WTC11 (cell line): Measurements from ENCODE around the gene FGF5.

Experiments
- ATF2 ChIP-seq: sonication (generic); formaldehyde crosslinking; IDR thresholded peaks from 2 replicates; pipeline ENCODE4 v1.8.1; 2022; ENCODE audit warnings: low read depth, missing genetic modification reagents, borderline replicate concordance
- CBFB ChIP-seq: sonication (generic); formaldehyde crosslinking; IDR thresholded peaks from 2 replicates; pipeline ENCODE4 v1.8.1; 2022; ENCODE audit warnings: mild to moderate bottlenecking, low read depth, missing genetic modification reagents
- CTCF ChIP-seq: fragments of 200-600 bp; IDR thresholded peaks from 2 replicates; pipeline ENCODE4 v1.8.0; 2022; ENCODE audit warnings: antibody characterized with exemption
- SOX15 ChIP-seq: fragments of 250-450 bp; sonication (Bioruptor Pico); IDR thresholded peaks from 2 replicates; pipeline ENCODE4 v1.9.0; 2021; ENCODE audit warnings: mild to moderate bottlenecking
- TF ChIP-seq, protein P1 (sequence below): sonication (generic); formaldehyde crosslinking; conservative IDR thresholded peaks from 2 replicates; pipeline ENCODE4 v1.8.1; 2022; ENCODE audit warnings: mild to moderate bottlenecking, missing genetic modification reagents

DNA sequence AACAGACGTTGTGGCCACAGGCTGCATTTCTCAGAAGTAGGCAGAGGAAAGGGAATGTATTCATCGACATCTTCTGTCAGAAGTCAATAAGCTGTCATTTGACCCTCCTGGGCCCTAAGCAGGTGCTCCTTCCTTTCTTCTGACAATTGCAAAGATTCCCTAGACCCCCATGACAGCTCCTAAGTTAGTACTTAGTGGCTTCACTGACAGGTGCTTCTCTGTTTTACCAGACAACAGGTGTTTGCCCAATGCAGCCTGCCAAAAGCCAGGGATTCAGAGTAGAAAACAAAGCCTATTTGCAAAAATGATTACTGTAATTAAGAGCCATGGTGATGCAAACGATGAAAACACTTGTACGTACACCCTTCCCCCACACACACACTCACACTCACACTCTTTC lies 7.5 kb upstream of the FGF5 start:
- TF ChIP-seq CTCF (no peak), SOX15 (CRISPR knock-in tag) (no peak), CBFB (CRISPR knock-in tag) (no peak), ATF2 (CRISPR knock-in tag) (no peak)
- TF ChIP-seq, protein P1, sequence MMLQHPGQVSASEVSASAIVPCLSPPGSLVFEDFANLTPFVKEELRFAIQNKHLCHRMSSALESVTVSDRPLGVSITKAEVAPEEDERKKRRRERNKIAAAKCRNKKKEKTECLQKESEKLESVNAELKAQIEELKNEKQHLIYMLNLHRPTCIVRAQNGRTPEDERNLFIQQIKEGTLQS = no peak
